Stimulated activated CD4-positive, alpha-beta T cell treated with anti-CD3 and anti-CD28 coated beads, Interleukin-1b, Interleukin-23, amount 100 ng/mL, for 24 hours (primary cell): Measurements from ENCODE around the gene RHOU.
A peak's percentile ranks its signal among the peaks of the same experiment; 100 is the strongest.

ENCODE experiments used
- DNase-seq, 4 experiments: peaks; one replicate each; pipeline ENCODE4 v3.0.0-alpha.2; 2020; ENCODE audit warnings: low read depth in 4 of 4, low spot score in 1 of 4

RHOU gene

GRCh38 chr1:228782662-228783417, 47.6 kb downstream of the RHOU start:
- no peak for DNase-seq

- no peak for DNase-seq
Observed at GRCh38 chr1:228783418-228784040, 48.2 kb downstream of the RHOU start.

- no peak for DNase-seq
Observed at GRCh38 chr1:228784181-228784580, 48.9 kb downstream of the RHOU start.

- DNase-seq, result no peak
Observed at GRCh38 chr1:228785366-228786330, 50.4 kb downstream of the RHOU start.

- DNase-seq, result no peak
Observed at GRCh38 chr1:228786361-228787129, 51.3 kb downstream of the RHOU start.

- DNase-seq, result no peak
Observed at GRCh38 chr1:228791791-228792190, 56.5 kb downstream of the RHOU start.

GRCh38 chr1:228792601-228793000, 57.3 kb downstream of the RHOU start:
- DNase-seq, result no peak

- no peak for DNase-seq
Observed at GRCh38 chr1:228793032-228793431, 57.8 kb downstream of the RHOU start.

GRCh38 chr1:228794173-228794572, 58.9 kb downstream of the RHOU start:
- DNase-seq, result no peak

- DNase-seq, result peak in 1 of 4 experiments; percentile 40
Observed at GRCh38 chr1:228794810-228795209, 59.5 kb downstream of the RHOU start.

- DNase-seq, result no peak
Observed at GRCh38 chr1:228795596-228795995, 60.3 kb downstream of the RHOU start.
